GM12878 (cell line): Measurements from ENCODE around the gene NR2F1-AS1. TPM values are rescaled to one million over a fixed set of nuclear protein-coding genes. Genes with fewer than 3 reads are reported as not detected.

Experiments
- ATAC-seq: fragments of 200-7000 bp; cut with Tn5 transposase; 3 replicates; pipeline ENCODE4 v1.9.1; 2020; ENCODE audit warnings: mild to moderate bottlenecking, moderate library complexity
- BruUV-seq: library from RNA; stranded (reverse); fragments of 400-500 nt; replicated peaks from 2 replicates; lab custom pipeline; 2021; lab: Mats Ljungman, UMichigan
- CTCF ChIA-PET: fragments of 300-600 bp; sonication (Branson Sonifier 250); formaldehyde crosslinking; extraction: SDS; loops from one replicate; lab custom pipeline; 2021; ENCODE audit warnings: inconsistent platforms; lab: Yijun Ruan, JAX
- POLR2A ChIA-PET: fragments of 350-600 bp; formaldehyde crosslinking; extraction: SDS; loops from one replicate; lab custom pipeline; 2021; ENCODE audit warnings: inconsistent platforms; lab: Charles Lee
- RAD21 ChIA-PET: fragments of 300-600 bp; sonication (Branson Sonifier 250); formaldehyde crosslinking; loops from one replicate; lab custom pipeline; 2023; ENCODE audit warnings: antibody characterized with exemption; ENCODE audit not compliant: unreplicated experiment; lab: Charles Lee
- SMC1A ChIA-PET: fragments of 300-600 bp; sonication (Branson Sonifier 250); formaldehyde crosslinking; loops from one replicate; lab custom pipeline; 2023; ENCODE audit not compliant: unreplicated experiment, uncharacterized antibody; lab: Charles Lee
- DNase-seq: peaks from one replicate; pipeline ENCODE4 v3.0.0-alpha.2; 2011; ENCODE audit warnings: low read depth, low spot score
- FAIRE-seq: peaks from 3 replicates; lab custom pipeline; 2011; peaks lifted over from hg19 to GRCh38; lab: Jason Lieb, UNC
- H2AFZ ChIP-seq: 2 replicates; pipeline ENCODE4 v1.6.0; 2011; ENCODE audit warnings: low read depth, low read length, control low read depth; ENCODE audit not compliant: control insufficient read depth
- H3K27ac ChIP-seq: 2 replicates; pipeline ENCODE4 v1.5.1; 2011; ENCODE audit warnings: control low read depth; ENCODE audit not compliant: control insufficient read depth, insufficient read depth
- H3K27me3 ChIP-seq, 2 experiments: replicated peaks in 1 of 2; 2 replicates each; pipeline versions ENCODE4 v1.6.0 to v1.6.1; 2011; ENCODE audit warnings: low read length in 1 of 2; ENCODE audit not compliant: control insufficient read depth in 2 of 2, insufficient read depth in 2 of 2
- H3K36me3 ChIP-seq, 2 experiments: 2 replicates each; pipeline ENCODE4 v1.5.1; 2011; ENCODE audit warnings: low read length in 1 of 2; ENCODE audit not compliant: control insufficient read depth in 2 of 2, insufficient read depth in 2 of 2
- H3K4me1 ChIP-seq: 2 replicates; pipeline ENCODE4 v1.6.1; 2011; ENCODE audit warnings: mild to moderate bottlenecking, low read length, moderate library complexity, mixed read lengths; ENCODE audit not compliant: control insufficient read depth, insufficient read depth
- H3K4me2 ChIP-seq: 2 replicates; pipeline ENCODE4 v1.6.0; 2011; ENCODE audit warnings: control low read depth; ENCODE audit not compliant: control insufficient read depth, insufficient read depth
- H3K4me3 ChIP-seq: fragments of 200-600 bp; sonication (generic); 2 replicates; pipeline ENCODE4 v1.5.1; 2016
- H3K79me2 ChIP-seq: 2 replicates; pipeline ENCODE4 v1.6.0; 2011; ENCODE audit warnings: low read length; ENCODE audit not compliant: control insufficient read depth, insufficient read depth
- H3K9ac ChIP-seq: 2 replicates; pipeline ENCODE4 v1.8.0; 2011; ENCODE audit warnings: low read length, control low read depth, mixed read lengths; ENCODE audit not compliant: control insufficient read depth, insufficient read depth
- H3K9me3 ChIP-seq: replicated peaks from 3 replicates; pipeline ENCODE4 v1.5.1; 2011; ENCODE audit warnings: mild to moderate bottlenecking, low read length; ENCODE audit not compliant: control insufficient read depth, insufficient read depth
- H4K20me1 ChIP-seq: 2 replicates; pipeline ENCODE4 v1.6.0; 2011; ENCODE audit not compliant: control insufficient read depth, insufficient read depth
- CBX3 ChIP-seq: fragments of 200-600 bp; sonication (generic); IDR thresholded peaks from 2 replicates; pipeline ENCODE4 v1.6.1; 2016; ENCODE audit warnings: low read depth, borderline replicate concordance
- CBX5 ChIP-seq: sonication (generic); IDR thresholded peaks from 2 replicates; pipeline ENCODE4 v1.6.1; 2016; ENCODE audit warnings: low read depth, moderate library complexity, mild to moderate bottlenecking, inconsistent platforms
- CHD4 ChIP-seq: fragments of 200-600 bp; sonication (generic); IDR thresholded peaks from 2 replicates; pipeline ENCODE4 v1.6.1; 2016; ENCODE audit warnings: mild to moderate bottlenecking
- CTCF ChIP-seq, 3 experiments: IDR thresholded peaks in 2 of 3; conservative IDR thresholded peaks in 1 of 3; 2 replicates each; pipeline ENCODE4 v1.5.1; 2011; ENCODE audit warnings: low read depth in 3 of 3, low read length in 3 of 3, mild to moderate bottlenecking in 3 of 3, control low read depth in 2 of 3, moderate library complexity in 2 of 3, inconsistent platforms in 1 of 3, mixed read lengths in 1 of 3; ENCODE audit not compliant: control insufficient read depth in 2 of 3, insufficient read depth in 1 of 3; ENCODE audit errors: extremely low read depth in 1 of 3
- EED ChIP-seq: sonication (generic); IDR thresholded peaks from 2 replicates; pipeline ENCODE4 v1.6.1; 2016; ENCODE audit warnings: antibody characterized with exemption, low read depth
- EGR1 ChIP-seq, 2 experiments: IDR thresholded peaks; 1 replicate in 1 of 2; 2 replicates in 1 of 2; pipeline ENCODE4 v1.6.1; 2011 to 2012; ENCODE audit warnings: low read depth in 2 of 2, low read length in 2 of 2, borderline replicate concordance in 1 of 2, mild to moderate bottlenecking in 1 of 2, moderate library complexity in 1 of 2
- HCFC1 ChIP-seq: fragments of 150-350 bp; IDR thresholded peaks from 2 replicates; pipeline ENCODE4 v1.6.1; 2014; ENCODE audit warnings: low read length
- HSF1 ChIP-seq: fragments of 150-350 bp; IDR thresholded peaks from 2 replicates; pipeline ENCODE4 v1.6.1; 2014; ENCODE audit warnings: mild to moderate bottlenecking, low read depth, low read length
- KAT2A ChIP-seq: conservative IDR thresholded peaks from 2 replicates; pipeline ENCODE4 v1.6.1; 2011; ENCODE audit warnings: low read depth, low read length; ENCODE audit not compliant: control insufficient read depth
- MXI1 ChIP-seq: fragments of 150-350 bp; IDR thresholded peaks from 2 replicates; pipeline ENCODE4 v1.6.1; 2011; ENCODE audit warnings: low read depth, mild to moderate bottlenecking, inconsistent platforms, low read length, improper control_type of control experiment
- NFYB ChIP-seq: IDR thresholded peaks from 2 replicates; pipeline ENCODE4 v1.6.1; 2011; ENCODE audit warnings: low read depth, mild to moderate bottlenecking, low read length, improper control_type of control experiment, moderate library complexity; ENCODE audit not compliant: insufficient read depth
- NR2C1 ChIP-seq: fragments of 450-650 bp; IDR thresholded peaks from 2 replicates; pipeline ENCODE4 v1.6.1; 2017; ENCODE audit warnings: antibody characterized with exemption, mild to moderate bottlenecking, moderate library complexity
- PML ChIP-seq: IDR thresholded peaks from 2 replicates; pipeline ENCODE4 v1.6.1; 2012; ENCODE audit warnings: low read length, inconsistent platforms
- RAD51 ChIP-seq: fragments of 450-650 bp; IDR thresholded peaks from 2 replicates; pipeline ENCODE4 v1.6.1; 2016; ENCODE audit warnings: moderate library complexity, mild to moderate bottlenecking, inconsistent platforms
- SP1 ChIP-seq: IDR thresholded peaks from one replicate; pipeline ENCODE4 v1.6.1; 2011; ENCODE audit warnings: low read depth, low read length
- SUZ12 ChIP-seq: fragments of 200-600 bp; sonication (generic); IDR thresholded peaks from one replicate; pipeline ENCODE4 v1.6.1; 2018; ENCODE audit warnings: antibody characterized with exemption, mild to moderate bottlenecking; ENCODE audit not compliant: unreplicated experiment
- YBX1 ChIP-seq: fragments of 450-650 bp; IDR thresholded peaks from 2 replicates; pipeline ENCODE4 v1.6.1; 2016; ENCODE audit warnings: antibody characterized with exemption
- WGBS: methylation state at CpG from one replicate; pipeline ENCODE4 v1.1.6; 2016; ENCODE audit warnings: low lambda C conversion rate; ENCODE audit not compliant: insufficient replicate concordance, insufficient coverage; ENCODE audit errors: missing lambda C conversion rate; 5-methylcytosine and 5-hydroxymethylcytosine counted together
- in situ Hi-C: fragments of 300-500 bp; cut with MboI; formaldehyde crosslinking; loops from 9 replicates; pipeline ENCODE4 v1.14.3; 2018; ENCODE audit warnings: mixed read lengths
- intact Hi-C: fragments of 100-400 bp; cut with micrococcal nuclease; formaldehyde crosslinking; loops from one replicate; pipeline ENCODE4 v1.14.2; 2022; ENCODE audit not compliant: unreplicated experiment
- polyA plus RNA-seq, 11 experiments: library from polyadenylated mRNA; depleted of rRNA in 4 of 11; unstranded in 6 of 11; stranded (reverse) in 5 of 11; fragments of >200 nt; fragmentation: Nextera tagmentation in 4 of 11; fragmentation: Illumina TruSeq in 1 of 11; extraction: Ambion mirVana in 4 of 11; extraction: Trizol in 1 of 11; gene quantifications; 1 replicate in 1 of 11; 2 replicates in 10 of 11; pipeline versions ENCODE4 v1.2.1 to v1.2.3, GENCODE V29; 2011 to 2016; ENCODE audit warnings: inconsistent platforms in 2 of 11, missing spikeins in 2 of 11, low read depth in 1 of 11
- total RNA-seq, 4 experiments: library from RNA; depleted of rRNA in 3 of 4; stranded (reverse); fragments of >200 nt in 3 of 4; fragmentation: Illumina TruSeq in 1 of 4; extraction: Trizol in 1 of 4; gene quantifications; 2 replicates each; pipeline versions ENCODE4 v1.2.1 to v1.2.3, GENCODE V29; 2013 to 2021

NR2F1-AS1 gene
- total and polyA plus RNA-seq, 10 of the 15 experiments (the other 5 are each of a cell fraction or from before 2014, with no cell fraction given) = 0.11 to 0.85 (median 0.27) TPM

DNA sequence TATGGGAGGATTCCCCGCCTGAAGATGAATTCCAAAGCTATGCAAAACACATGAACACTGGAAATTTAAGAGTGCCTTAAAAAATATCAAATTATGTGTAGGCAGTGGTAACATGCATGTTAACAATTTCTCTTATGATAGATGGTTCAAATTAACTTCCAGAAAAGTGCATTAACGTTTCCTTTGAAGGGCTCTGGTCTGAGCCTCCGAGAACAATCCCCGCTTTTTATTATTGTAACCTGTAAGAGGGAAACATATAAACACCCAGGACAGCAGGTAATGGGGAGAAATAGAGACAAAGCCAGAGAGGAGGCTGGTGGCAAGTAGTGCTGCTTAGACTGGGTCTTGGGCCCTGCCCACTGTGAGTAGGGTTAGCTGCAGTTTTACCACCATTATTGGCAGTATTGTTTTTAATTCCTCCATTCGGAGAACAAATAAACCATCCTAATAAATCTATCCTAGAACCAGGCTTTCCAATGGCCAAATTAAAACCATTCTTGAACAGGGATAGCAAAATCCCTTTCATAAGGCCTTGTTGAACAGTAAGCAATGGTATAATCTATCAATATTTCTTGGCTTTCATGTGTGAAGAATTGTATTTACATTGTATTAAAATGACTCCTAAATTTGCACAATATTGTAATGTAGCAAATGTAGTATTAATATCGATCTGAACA is 8.3 kb upstream of the NR2F1-AS1 start:
- SMC1A ChIA-PET = interaction anchor here (0.9 kb wide), 1 partner anchor 21 kb away, joined by 3 read pairs; no protein-coding TSS in a partner anchor
- Histone ChIP-seq H3K36me3 (no peaks in the 10 kb centered on the region), H3K9ac (no peak overlapping the region), H3K4me3 (no peak overlapping the region), H3K4me2 (no peak overlapping the region), H4K20me1 (no peaks in the 10 kb centered on the region), H2AFZ (no peak overlapping the region), H3K27me3 (peaks cover 12 to 23% of the 10 kb centered on the region in 2 experiments), H3K27ac (no peak overlapping the region), H3K4me1 (no peaks in the 10 kb centered on the region), H3K9me3 (no peaks in the 10 kb centered on the region; the same call in 2 of the 3 replicates), H3K79me2 (no peaks in the 10 kb centered on the region)
- intact Hi-C loops (no loop called here), in situ Hi-C loops (loop anchor here (25.0 kb wide), 1 partner anchor 1098 kb away; no protein-coding TSS in a partner anchor)
- WGBS = 52% methylated on average over 6 of the region's 6 CpGs
- POLR2A ChIA-PET = no interaction called here
- TF ChIP-seq EED (no peak), NR2C1 (no peak), SUZ12 (no peak), EGR1 (IDR thresholded peaks at IDR 0.05; ENCODE audit: borderline replicate concordance in 1 of 2, low read depth in 2 of 2, low read length in 2 of 2) (no peak), HSF1 (no peak), PML (no peak), YBX1 (no peak), CHD4 (no peak), HCFC1 (no peak), CBX3 (no peak), SP1 (no peak), NFYB (no peak), CTCF (IDR thresholded peaks at IDR 0.05 in 2 of 3, conservative IDR thresholded peaks at IDR 0.05 in 1 of 3; ENCODE audit: control insufficient read depth in 2 of 3, extremely low read depth in 1 of 3, insufficient read depth in 1 of 3, low read depth in 3 of 3, low read length in 3 of 3) (no peak), MXI1 (no peak), KAT2A (no peak), CBX5 (no peak), RAD51 (no peak)
- ATAC-seq (no peak), DNase-seq (no peak), FAIRE-seq (no peak)
- BruUV-seq = no TSS peak
- CTCF ChIA-PET = no interaction called here
- RAD21 ChIA-PET = no interaction called here
